Glutamatergic neuron (in vitro differentiated cells): ENCODE data around the gene DNAI1. TPM values are rescaled to one million over a fixed set of nuclear protein-coding genes. Genes with fewer than 3 reads are reported as not detected.
A peak's percentile ranks its signal among the peaks of the same experiment; 100 is the strongest.

ENCODE experiments used
- DNase-seq: peaks from one replicate; pipeline ENCODE4 v3.0.0; 2022
- H3K27ac Mint-ChIP-seq: one replicate; pipeline ENCODE4 v1.8.0; 2020; ENCODE audit warnings: mild to moderate bottlenecking, mixed read lengths, inconsistent platforms; ENCODE audit not compliant: unreplicated experiment
- H3K27me3 Mint-ChIP-seq: one replicate; pipeline ENCODE4 v1.8.0; 2020; ENCODE audit warnings: mild to moderate bottlenecking, moderate library complexity, mixed read lengths, inconsistent platforms; ENCODE audit not compliant: unreplicated experiment
- H3K36me3 Mint-ChIP-seq: one replicate; pipeline ENCODE4 v1.8.0; 2020; ENCODE audit warnings: mild to moderate bottlenecking, mixed read lengths, inconsistent platforms; ENCODE audit not compliant: unreplicated experiment
- H3K4me1 Mint-ChIP-seq: one replicate; pipeline ENCODE4 v1.8.0; 2020; ENCODE audit warnings: mild to moderate bottlenecking, low read depth, mixed read lengths, inconsistent platforms; ENCODE audit not compliant: unreplicated experiment
- H3K4me3 Mint-ChIP-seq: one replicate; pipeline ENCODE4 v1.8.0; 2020; ENCODE audit warnings: mild to moderate bottlenecking, mixed read lengths, inconsistent platforms; ENCODE audit not compliant: unreplicated experiment
- H3K9me3 Mint-ChIP-seq: one replicate; pipeline ENCODE4 v1.8.0; 2020; ENCODE audit warnings: mild to moderate bottlenecking, moderate library complexity, mixed read lengths, inconsistent platforms; ENCODE audit not compliant: unreplicated experiment
- total RNA-seq: library from RNA; stranded (reverse); fragmentation: NEBNext Ultra II Directional; extraction: Animal tissue kit (Norgen Biotek cat#: 25700); gene quantifications from one replicate; pipeline ENCODE4 v1.2.1, GENCODE V29; 2021; ENCODE audit not compliant: unreplicated experiment
- TF ChIP-seq, protein P1 (sequence below): fragments of 200-600 bp; sonication (generic); IDR thresholded peaks from one replicate; pipeline ENCODE4 v1.5.0; 2021; ENCODE audit not compliant: partially characterized antibody, unreplicated experiment

The DNAI1 gene
- total RNA-seq, 1 donor from 2014 or later: 1.2 TPM

DNA sequence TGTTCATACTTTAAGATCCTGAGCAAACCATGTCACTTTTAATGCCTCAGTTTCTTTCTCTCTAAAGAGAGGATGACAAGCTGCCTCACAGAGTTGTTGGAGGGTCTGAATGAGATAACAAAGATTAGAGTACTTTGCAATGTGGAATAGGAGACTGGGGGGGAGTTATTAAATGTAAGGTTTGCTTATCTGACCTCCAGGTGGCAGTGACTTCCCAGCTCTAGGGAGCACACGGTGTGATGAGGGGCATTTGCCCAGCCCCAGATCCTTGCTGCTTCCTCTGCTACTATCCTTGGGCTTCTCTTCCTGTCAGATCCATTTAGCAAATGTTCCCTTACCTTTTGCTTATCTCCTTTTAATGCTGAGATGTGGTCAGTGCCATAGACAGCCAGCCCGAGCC, 33.4 kb downstream of the DNAI1 start:
- TF ChIP-seq, protein P1, sequence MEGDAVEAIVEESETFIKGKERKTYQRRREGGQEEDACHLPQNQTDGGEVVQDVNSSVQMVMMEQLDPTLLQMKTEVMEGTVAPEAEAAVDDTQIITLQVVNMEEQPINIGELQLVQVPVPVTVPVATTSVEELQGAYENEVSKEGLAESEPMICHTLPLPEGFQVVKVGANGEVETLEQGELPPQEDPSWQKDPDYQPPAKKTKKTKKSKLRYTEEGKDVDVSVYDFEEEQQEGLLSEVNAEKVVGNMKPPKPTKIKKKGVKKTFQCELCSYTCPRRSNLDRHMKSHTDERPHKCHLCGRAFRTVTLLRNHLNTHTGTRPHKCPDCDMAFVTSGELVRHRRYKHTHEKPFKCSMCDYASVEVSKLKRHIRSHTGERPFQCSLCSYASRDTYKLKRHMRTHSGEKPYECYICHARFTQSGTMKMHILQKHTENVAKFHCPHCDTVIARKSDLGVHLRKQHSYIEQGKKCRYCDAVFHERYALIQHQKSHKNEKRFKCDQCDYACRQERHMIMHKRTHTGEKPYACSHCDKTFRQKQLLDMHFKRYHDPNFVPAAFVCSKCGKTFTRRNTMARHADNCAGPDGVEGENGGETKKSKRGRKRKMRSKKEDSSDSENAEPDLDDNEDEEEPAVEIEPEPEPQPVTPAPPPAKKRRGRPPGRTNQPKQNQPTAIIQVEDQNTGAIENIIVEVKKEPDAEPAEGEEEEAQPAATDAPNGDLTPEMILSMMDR: no peak
- H3K27ac Mint-ChIP-seq: peak overlapping the region; percentile 68
- no peak for DNase-seq
- H3K4me3 Mint-ChIP-seq: no peak overlapping the region
- H3K4me1 Mint-ChIP-seq: peaks cover 21% of the 10 kb centered on the region
- peaks cover 5% of the 10 kb centered on the region for H3K9me3 Mint-ChIP-seq
- H3K36me3 Mint-ChIP-seq: no peaks in the 10 kb centered on the region
- peaks cover 4% of the 10 kb centered on the region for H3K27me3 Mint-ChIP-seq

DNA sequence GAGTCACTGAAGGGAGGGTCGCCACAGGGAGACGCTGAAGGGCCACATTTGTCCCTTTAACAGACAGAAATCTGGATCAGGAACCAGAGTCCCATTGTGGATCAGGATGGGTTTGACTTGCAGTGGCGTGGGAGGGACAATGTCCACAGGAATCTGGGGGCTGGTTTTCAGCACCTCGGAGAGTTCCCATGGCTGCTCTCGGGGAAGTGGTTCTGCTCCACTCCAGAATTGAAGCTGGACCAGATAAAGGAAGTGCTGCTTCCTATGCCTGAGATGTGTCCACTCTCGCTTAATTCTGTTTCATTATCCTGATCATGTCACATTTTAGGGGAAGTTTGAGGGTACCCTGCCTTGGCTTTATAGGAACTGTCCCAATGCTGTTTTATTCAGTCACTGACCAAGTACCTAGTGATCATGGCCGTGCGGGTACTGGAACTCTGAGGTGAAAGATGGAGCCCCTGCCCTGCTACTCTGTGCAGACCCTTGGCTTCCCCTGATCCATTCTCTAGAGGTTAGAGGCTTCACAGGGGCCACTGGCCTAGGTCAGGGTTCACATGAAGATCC, 35.4 kb downstream of the DNAI1 start:
- DNase-seq: no peak
- no peak overlapping the region for H3K27ac Mint-ChIP-seq
- H3K4me1 Mint-ChIP-seq: peaks cover 39% of the 10 kb centered on the region
- H3K9me3 Mint-ChIP-seq: peaks cover 16% of the 10 kb centered on the region
- peaks cover 11% of the 10 kb centered on the region for H3K27me3 Mint-ChIP-seq
- H3K4me3 Mint-ChIP-seq: no peak overlapping the region
- no peaks in the 10 kb centered on the region for H3K36me3 Mint-ChIP-seq
- TF ChIP-seq, protein P1: no peak

DNA sequence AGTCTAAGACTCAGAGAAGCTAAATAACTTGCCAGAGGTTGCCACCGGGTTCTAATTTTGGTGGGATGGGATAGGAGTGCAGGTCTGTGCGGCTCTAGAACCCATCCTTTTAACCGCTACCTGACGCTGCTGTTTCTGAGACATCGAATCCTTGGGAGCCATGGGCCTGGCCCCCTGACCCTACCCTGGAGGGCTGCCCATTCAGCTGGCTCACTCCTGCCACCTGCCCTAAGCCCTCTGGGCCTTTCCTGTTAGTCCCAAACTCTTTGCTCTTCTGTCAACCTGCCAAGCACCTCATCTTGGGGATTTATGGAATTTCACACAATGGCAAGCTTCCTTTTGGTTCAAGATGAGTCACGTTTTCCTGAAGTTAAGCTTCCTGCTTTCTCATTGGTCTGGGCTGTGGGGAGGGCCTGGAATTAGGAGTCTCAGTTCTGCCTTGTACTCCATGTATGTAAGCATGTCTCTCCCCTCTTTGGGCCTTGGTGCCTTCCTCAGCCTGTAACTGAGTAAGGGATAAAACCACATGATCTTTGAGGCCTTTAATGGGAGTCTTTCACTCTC, 37.6 kb downstream of the DNAI1 start:
- Mint-ChIP-seq H3K4me1 (peaks cover 45% of the 10 kb centered on the region), H3K27ac (no peak overlapping the region), H3K27me3 (peaks cover 13% of the 10 kb centered on the region), H3K36me3 (no peaks in the 10 kb centered on the region), H3K4me3 (no peak overlapping the region), H3K9me3 (peaks cover 16% of the 10 kb centered on the region)
- TF ChIP-seq, protein P1: no peak
- no peak for DNase-seq

DNA sequence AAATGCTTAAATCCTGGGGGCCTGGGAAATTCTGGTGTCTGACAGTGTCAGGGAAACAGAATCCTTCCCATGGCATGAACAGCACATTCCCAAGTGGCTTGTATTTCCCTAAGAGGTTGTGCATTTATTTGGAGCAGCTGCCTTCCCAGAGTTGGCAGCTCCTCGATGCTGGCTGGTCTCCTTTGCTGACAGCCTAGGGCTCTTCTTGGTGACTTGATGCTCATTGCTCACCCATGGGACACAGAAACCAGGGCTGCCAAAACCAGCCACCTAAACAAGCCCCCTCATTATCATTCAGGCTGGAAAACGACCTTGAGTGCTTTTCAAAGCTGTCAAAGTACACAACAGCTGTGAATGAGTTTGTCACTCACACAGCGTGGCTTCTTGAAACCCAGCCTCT, 39.9 kb downstream of the DNAI1 start:
- H3K36me3 Mint-ChIP-seq: no peaks in the 10 kb centered on the region
- peak overlapping the region; percentile 90 for H3K27ac Mint-ChIP-seq
- DNase-seq: peak; percentile 62
- H3K9me3 Mint-ChIP-seq: peaks cover 16% of the 10 kb centered on the region
- peaks cover 12% of the 10 kb centered on the region for H3K27me3 Mint-ChIP-seq
- TF ChIP-seq, protein P1: no peak
- H3K4me3 Mint-ChIP-seq: peak overlapping the region; percentile 64
- peaks cover 39% of the 10 kb centered on the region for H3K4me1 Mint-ChIP-seq

DNA sequence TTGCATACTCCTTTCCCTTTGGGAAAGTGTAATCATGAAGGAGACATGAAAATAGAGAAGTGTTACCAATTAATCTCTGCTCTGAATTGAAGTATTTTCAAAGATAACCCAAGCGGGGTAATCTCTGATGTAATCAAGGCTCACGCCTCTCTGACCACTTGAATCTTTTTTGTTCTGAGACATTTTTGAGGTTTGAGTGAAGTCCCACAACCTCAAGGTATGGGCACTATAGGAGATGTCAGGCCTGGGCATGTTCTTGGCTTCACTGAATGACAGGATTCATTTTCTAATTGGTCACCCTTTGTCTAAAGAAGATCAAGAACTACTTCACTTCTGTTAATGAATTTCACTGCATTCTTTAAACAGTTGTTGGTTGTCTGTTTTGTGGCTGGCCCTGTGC, 40.5 kb downstream of the DNAI1 start:
- Mint-ChIP-seq H3K9me3 (peaks cover 14% of the 10 kb centered on the region), H3K27me3 (peaks cover 10% of the 10 kb centered on the region), H3K27ac (peak overlapping the region; percentile 90), H3K4me1 (peaks cover 39% of the 10 kb centered on the region), H3K4me3 (peak overlapping the region; percentile 64), H3K36me3 (peaks cover under 1% of the 10 kb centered on the region)
- TF ChIP-seq, protein P1: no peak
- no peak for DNase-seq
